HG03066 (cell line): ENCODE measurements around the gene SELENBP1.
"Not testable (repeated sequence)": the region's sequence is repeated elsewhere in the genome, so short reads cannot be mapped to it uniquely, and the experiment has no call there.

ENCODE experiments used
- ATAC-seq: cut with Tn5 transposase; IDR thresholded peaks from one replicate; pipeline ENCODE4 v1.9.1; 2021; ENCODE audit warnings: low read depth; ENCODE audit not compliant: unreplicated experiment

SELENBP1 gene

DNA sequence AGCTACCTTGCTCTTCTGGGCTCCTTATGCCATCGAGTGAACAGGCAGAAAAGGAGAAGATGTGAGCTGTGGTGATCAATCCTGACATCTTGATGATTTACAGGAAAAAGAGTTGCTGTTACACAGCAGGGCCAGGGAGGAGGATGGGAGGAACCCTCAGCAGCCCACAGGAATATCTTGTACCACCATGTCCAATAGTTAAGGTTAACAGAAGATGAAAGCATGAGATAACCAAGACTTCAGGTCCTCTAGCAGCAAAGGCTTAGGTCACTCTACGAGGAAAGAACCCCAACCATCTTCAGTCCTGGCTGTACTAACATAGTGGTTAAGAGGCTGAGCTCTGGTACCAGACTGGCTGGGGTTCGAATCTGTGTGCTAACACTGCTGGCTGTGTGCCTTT lies 12.1 kb upstream of the SELENBP1 start:
- ATAC-seq = no peak

GRCh38 chr1:151377150-151377884 lies 4.8 kb upstream of the SELENBP1 start:
- no peak for ATAC-seq

DNA sequence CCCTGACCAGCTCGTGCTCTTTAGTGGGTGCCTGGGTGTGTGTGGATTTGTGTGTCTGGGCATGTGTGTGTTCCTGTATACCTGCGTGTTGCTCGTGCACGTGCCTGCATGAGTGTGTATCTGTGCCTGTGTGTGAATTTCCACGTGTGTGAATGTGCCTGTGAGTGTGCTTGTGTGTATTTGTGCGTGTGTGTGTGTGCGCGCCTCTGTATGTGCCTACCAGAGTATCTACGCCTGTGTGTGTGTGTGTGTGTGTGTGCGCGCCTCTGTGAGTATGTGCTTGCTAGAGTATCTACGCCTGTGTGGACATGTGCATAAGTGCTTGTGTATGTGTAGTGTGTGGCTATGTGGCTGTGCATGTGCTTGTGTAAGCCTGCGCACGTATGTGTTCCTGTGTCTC lies 691 bp upstream of the SELENBP1 start:
- no peak for ATAC-seq

DNA sequence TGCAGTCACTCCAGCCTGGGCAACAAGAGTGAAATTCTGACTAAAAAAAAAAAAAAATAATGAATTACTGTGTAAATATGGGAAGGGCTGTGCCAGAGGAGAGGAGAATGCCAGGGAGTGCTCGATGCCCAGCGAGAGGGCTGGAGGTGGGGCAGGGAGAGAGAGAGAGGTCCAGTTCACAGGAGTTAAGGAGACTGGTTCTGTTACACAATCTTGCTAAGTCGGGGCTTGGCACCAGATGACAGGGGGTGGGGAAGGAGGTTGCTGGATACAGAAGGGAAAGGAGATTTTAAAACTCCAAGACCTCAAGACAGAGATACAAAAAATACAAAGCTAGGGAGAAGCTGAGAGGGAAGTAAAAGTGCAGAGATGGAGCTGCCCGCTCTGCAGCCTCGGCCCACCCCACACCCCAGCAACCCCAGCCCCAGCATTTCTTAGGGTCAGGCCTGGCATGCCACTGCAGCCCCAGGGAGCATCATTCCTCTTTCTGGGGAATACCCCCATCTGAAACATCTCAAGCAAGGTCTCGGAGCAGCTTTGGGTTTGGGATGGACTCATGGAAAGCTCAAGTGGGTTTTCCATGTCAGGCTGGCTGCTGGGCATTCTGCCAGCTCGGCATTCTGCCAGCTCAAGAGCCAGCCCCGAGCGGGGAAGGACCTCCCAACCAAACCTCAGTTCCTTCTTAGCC lies 991 bp downstream of the SELENBP1 start:
- no peak for ATAC-seq

- no peak for ATAC-seq
These were observed 2.1 kb downstream of the SELENBP1 start for GRCh38 chr1:151370211-151370911.

DNA sequence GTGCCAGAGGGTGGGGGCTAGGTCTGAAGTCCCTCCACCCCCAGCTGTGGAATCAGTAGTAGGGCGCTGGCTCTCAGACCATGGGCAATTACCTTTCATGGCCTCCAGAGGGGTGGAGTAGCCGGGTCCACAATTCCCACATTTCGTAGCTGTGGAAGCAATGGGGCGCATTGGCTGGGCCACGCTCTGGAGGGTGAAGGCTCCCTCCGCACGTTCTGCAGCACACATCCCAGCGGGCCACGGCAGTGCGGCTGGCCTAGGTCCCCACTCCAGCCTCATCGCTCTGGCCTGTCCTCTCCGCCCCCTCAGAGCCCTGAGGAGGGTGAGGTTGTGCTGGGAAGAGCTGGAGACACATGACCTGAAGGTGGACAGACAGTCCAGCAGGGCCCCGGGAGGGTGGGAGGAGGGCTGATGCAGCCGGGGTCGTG lies 2.9 kb downstream of the SELENBP1 start:
- ATAC-seq = no peak

GRCh38 chr1:151369302-151369610 lies 3.2 kb downstream of the SELENBP1 start:
- no peak for ATAC-seq

DNA sequence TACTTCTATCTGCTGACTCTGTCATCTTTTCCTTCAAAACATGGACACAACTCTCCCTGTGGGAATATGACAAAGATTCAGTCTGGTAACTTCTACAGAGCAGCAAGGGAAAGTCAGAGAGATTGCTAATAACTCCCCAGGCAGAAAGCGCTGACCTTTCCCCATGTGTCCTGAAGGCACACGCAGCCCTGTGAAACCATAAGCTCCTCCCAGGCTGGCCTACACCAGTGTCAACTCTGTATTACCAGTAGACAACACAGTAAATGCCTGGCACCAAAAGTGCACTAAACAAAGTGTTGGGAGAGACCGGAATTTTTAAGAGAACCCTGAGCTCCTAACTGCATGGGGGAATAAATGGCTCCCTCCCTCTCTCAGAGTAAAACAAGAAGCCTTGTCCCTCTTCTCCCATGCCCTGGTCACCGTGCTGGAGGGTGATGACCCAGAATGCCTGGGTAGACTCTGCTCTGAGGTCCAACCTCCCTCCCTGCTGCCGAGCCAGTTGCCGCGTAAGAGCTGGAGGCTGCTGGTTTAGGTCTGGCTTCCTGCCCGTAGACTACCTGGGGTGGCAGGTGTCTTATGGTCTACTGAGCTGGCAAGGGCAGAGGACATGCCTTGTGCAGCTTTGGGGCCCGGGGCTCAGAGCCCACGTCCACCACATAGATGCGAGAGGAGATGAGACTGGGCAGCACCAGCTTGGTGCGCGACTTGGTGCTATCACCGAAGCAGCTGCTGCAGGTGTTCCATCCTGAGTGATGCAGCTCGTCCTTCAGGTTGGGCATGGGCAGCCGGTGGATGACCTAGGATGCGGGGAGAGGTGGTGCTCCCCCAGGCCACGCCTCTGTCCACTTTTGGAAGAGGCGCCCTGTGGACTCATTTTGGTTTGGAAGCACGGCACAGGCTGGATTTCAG lies 3.9 kb downstream of the SELENBP1 start:
- ATAC-seq = no peak

DNA sequence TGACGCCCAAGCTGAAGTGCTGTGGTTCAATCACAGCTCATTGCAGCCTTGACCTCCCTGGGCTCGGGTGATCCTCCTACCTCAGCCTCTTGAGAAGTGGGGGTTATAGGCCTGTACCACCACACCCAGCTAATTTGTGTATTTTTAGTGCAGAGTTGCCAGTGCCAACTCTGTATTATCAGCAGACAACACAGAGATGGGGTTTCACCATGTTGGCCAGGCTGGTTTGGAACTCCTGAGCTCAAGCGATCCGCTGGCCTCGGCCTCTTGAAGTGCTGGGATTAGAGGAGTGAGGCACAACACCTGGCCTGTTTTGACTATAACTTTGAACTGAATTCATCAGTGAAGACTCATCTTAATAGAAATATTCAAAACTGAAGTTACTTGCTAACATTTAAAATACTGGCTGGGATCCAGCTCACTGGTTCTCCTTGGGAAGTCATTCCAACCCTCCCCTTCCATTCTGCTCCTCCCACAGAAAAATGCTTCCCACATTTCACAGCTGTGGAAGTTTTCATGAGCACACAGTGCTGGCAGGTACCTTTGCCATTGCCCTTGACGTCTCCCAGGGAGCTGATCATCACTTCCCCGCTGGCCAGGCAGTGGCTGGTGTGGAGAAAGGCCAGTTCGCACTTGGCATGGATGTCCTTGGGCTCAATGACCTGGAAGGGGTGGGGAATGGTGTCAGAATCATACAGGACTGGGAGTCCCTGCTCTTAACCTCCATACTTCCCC lies 4.7 kb downstream of the SELENBP1 start:
- no peak for ATAC-seq

GRCh38 chr1:151364996-151365395 lies 7.5 kb downstream of the SELENBP1 start:
- no peak for ATAC-seq

DNA sequence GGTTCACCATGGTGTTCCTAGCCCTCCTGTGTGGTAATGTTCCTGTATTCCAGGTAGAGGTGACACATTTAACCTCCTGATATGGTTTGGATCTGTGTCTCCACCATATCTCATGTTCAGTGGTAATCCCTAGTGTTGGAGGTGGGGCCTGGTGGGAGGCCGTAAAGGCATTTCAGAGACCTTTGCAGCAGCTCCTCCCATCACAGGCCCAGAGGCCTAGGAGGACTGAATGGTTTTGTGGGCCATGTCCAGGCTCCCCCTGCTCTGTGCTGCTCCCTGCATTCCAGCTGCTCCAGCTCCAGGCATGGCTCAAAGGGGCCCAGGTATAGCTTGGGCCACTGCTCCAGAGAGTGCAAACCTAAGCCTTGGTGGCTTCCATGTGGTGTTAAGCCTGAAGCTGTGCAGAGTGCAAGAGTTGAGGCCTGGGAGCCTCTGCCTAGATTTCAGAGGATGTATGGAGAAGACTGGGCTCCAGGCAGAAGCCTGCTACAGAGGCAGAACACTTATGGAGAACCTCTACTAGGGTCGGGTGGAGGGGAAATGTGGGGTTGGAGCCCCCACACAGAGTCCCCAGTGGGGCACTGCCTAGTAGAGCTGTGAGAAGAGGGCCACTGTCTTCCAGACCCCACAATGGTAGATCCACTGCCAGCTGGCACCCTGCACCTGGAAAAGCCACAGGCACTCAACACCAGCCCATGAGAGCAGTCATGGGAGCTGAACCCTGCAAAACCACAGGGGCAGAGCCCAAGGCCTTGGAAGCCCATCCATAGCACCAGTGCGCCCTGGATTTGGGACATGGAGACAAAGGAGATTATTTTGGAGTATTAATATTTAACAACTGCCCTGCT lies 10.0 kb downstream of the SELENBP1 start:
- ATAC-seq = no peak

DNA sequence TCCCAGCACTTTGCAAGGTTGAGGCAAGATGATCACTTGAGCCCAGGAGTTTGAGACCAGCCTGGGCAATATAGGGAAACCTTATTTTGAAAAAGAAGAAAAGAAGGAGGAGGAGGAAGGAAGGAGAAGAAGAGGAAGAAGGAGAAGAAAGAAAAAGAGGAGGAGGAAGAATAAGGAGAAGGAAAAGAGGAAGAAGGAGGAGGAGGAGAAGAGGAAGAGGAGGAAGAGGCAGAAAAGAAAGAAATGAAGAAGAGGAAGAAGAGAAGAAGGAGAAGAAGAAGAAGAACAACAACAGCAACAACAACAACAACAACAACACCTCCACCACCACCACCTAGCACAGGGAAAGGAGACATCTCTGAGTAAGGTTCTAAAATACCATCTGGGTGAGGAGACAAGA lies 10.6 kb downstream of the SELENBP1 start:
- ATAC-seq = no peak

- no peak for ATAC-seq
These were observed 15.8 kb downstream of the SELENBP1 start for GRCh38 chr1:151356696-151357095.

DNA sequence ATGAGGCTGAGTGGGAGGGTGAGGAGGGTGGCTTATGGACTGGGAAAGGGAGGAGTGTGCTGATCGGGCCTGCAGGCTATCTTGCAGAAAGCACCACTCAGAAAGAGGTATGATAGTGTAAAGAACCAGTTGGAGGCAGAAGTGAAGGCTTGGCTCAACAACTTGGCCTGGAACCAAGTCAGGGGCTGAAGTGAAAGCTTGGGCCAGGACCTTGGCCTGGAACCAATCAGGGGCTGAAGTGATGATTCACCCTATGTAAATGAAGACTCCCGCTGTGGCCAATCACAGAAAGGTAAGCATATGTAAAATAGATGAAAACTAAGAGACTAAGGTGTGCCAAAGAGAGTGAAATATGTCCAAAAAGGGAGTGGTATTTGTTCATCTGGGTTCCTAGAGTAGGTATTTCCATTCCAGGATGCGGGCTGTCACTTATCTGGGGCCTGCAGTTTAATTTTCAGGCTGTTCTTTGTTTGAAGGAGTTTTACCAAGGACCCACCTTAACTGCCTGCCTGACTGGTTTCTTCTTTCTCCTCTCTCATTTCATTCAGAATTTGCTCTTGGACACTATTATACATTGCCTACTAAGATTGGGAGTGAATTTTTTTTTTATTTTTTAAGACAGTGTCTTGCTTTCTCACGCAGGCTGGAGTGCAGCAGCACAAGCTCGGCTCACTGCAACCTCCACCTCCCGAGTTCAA lies 20.3 kb downstream of the SELENBP1 start:
- ATAC-seq = no peak

- ATAC-seq = not testable (repeated sequence)
These were observed 22.2 kb downstream of the SELENBP1 start for GRCh38 chr1:151350323-151350722.

DNA sequence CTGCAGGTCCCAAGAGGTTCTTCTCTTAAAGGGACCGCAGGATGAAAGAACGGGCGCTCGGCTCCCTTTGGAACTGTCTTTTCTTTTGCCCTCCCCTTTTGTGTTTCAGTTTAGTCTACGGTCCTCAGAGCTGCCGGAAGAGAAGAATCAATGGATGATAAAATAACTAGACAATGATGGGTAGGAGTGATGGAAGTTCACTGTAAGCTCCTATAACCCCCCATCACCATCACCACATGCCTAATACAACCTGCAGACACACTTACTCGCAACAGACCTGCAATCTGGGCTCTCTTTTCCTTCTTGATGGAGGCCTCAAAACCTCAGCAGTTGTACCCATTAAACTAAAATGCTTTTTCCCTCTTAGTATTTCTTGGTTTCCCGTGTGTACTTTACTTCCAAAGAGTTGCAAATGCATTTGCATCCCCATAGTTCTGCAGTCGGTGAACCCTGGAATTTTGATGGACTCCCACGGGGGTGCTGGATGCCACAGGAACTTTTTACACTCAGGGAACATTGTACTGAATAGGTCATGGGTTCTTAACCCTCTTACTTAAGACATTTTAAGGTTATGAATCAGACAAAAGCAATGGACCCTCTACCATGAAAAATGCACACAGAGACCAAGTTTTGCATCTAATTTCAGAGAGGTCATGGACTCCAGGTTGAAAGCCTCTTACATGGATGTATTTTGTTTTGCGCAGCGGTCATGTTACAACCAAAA lies 24.8 kb downstream of the SELENBP1 start:
- peak; percentile 17 for ATAC-seq

DNA sequence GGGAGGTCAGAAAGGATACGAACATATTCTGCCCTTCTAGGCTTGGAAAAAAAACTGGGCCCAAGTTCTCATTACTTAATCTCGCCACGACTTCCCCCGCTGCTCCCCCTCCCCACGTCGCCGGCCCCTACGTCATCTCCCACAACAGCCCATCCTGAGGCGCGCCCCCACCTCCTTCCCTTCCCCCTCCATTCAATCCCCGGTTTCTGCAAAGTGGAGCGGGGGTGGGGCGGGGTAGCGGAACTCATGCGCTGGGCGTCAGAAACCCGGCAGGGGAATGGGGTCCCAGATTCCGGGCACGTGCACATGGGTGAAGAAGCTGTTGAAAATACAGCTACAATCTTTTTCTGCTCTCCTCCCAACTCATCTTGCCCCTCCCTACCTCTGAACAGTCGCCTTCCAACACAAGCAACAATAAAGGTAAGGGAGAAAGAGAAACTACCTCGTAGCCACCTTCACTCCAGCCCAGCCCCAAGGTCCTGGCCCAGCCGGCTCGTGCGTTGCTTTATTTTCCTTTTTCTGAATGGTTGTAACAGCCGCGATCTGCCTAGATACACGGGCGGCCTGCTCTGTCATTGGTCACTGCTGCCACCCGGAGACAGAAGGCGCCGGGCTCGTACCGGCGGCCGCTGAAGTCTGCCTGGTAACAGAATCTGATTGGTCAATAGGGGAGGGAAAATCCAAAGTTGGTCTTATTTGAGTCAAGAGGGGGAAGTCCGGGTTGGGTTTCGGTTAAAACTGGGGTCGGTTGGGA lies 25.6 kb downstream of the SELENBP1 start, which contains the start of gene RFX5:
RFX5 (minus strand) TSS at position 484 of the 754 bp plus-strand sequence. CDS start 932 bp downstream, outside the sequence.
- peak; percentile 93 for ATAC-seq
